ENCODE results near the gene FLAD1. TPM values are rescaled to one million over a fixed set of nuclear protein-coding genes. Genes with fewer than 3 reads are reported as not detected.

The FLAD1 gene
- total RNA-seq, 1 experiment from 2014 or later = 75.1 TPM

DNA sequence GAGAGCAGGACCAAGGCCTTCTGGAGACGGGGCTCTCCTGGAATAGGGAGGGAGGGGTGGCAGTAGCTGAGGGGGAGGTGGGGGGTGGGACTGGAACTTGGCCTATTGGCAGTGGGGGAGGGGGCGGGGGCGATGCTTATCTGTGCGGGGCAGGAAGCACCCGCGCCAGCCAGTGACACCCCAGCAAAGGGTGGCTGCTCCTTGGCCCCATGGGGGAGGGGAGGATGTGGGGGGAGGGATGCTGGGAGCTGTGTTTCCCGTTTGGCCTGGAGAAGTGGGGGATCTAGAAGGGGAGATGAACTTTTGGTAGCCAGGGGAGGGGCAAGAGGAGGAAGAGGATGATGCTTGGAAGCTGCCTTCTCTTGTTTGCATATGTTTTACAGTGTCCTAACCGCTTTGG lies 30.5 kb downstream of the FLAD1 start:
- no peak for DNase-seq
- Mint-ChIP-seq H3K4me1 (ENCODE audit: low read depth, unreplicated experiment) (peaks cover 17% of the 10 kb centered on the region), H3K9me3 (ENCODE audit: low read depth, unreplicated experiment) (no peaks in the 10 kb centered on the region), H3K27me3 (ENCODE audit: unreplicated experiment) (no peaks in the 10 kb centered on the region), H3K36me3 (ENCODE audit: insufficient read depth, unreplicated experiment) (peaks cover 39% of the 10 kb centered on the region), H3K4me3 (ENCODE audit: low read depth, unreplicated experiment) (no peak overlapping the region), H3K27ac (ENCODE audit: unreplicated experiment) (no peak overlapping the region)
- intact Hi-C loops (cut with micrococcal nuclease; ENCODE audit: unreplicated experiment) = no loop called here
- TF ChIP-seq, protein P1, sequence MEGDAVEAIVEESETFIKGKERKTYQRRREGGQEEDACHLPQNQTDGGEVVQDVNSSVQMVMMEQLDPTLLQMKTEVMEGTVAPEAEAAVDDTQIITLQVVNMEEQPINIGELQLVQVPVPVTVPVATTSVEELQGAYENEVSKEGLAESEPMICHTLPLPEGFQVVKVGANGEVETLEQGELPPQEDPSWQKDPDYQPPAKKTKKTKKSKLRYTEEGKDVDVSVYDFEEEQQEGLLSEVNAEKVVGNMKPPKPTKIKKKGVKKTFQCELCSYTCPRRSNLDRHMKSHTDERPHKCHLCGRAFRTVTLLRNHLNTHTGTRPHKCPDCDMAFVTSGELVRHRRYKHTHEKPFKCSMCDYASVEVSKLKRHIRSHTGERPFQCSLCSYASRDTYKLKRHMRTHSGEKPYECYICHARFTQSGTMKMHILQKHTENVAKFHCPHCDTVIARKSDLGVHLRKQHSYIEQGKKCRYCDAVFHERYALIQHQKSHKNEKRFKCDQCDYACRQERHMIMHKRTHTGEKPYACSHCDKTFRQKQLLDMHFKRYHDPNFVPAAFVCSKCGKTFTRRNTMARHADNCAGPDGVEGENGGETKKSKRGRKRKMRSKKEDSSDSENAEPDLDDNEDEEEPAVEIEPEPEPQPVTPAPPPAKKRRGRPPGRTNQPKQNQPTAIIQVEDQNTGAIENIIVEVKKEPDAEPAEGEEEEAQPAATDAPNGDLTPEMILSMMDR (IDR thresholded peaks at IDR 0.05; ENCODE audit: unreplicated experiment) = no peak
- BruUV-seq (replicated peaks) = no TSS peak
- CTCF ChIA-PET = interaction anchor here (0.6 to 0.8 kb wide), 2 partner anchors 16 to 30 kb away, joined by 5 read pairs; no protein-coding TSS in a partner anchor

DNA sequence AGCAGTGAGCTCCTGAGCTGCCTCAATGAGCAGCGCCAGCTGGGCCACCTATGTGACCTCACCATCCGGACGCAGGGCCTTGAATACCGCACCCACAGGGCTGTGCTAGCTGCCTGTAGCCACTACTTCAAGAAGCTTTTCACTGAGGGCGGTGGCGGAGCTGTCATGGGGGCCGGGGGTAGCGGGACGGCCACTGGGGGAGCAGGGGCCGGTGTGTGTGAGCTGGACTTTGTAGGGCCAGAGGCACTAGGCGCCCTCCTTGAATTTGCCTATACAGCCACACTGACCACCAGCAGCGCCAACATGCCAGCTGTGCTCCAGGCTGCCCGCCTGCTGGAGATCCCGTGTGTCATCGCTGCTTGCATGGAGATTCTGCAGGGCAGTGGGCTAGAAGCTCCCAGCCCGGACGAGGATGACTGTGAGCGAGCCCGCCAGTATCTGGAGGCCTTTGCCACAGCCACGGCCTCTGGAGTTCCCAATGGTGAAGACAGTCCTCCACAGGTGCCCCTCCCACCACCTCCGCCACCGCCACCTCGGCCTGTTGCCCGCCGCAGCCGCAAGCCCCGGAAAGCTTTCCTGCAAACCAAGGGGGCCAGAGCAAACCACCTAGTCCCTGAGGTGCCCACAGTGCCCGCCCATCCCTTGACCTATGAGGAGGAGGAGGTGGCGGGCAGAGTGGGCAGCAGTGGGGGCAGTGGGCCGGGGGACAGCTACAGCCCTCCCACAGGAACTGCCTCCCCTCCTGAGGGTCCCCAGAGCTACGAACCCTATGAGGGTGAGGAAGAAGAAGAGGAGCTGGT lies 31.8 kb downstream of the FLAD1 start:
- H3K9me3 Mint-ChIP-seq (ENCODE audit: low read depth, unreplicated experiment) = no peaks in the 10 kb centered on the region
- CTCF ChIA-PET = interaction anchor here (0.9 kb wide), 1 partner anchor 11 kb away, joined by 3 read pairs; no protein-coding TSS in a partner anchor
- peaks cover 46% of the 10 kb centered on the region for H3K36me3 Mint-ChIP-seq (ENCODE audit: insufficient read depth, unreplicated experiment)
- peaks cover 30% of the 10 kb centered on the region for H3K4me1 Mint-ChIP-seq (ENCODE audit: low read depth, unreplicated experiment)
- BruUV-seq (replicated peaks) = no TSS peak
- TF ChIP-seq, protein P1 (IDR thresholded peaks at IDR 0.05; ENCODE audit: unreplicated experiment) = no peak
- no peak overlapping the region for H3K27ac Mint-ChIP-seq (ENCODE audit: unreplicated experiment)
- H3K4me3 Mint-ChIP-seq (ENCODE audit: low read depth, unreplicated experiment) = no peak overlapping the region
- no peak for DNase-seq
- intact Hi-C loops (cut with micrococcal nuclease; ENCODE audit: unreplicated experiment) = no loop called here
- no peaks in the 10 kb centered on the region for H3K27me3 Mint-ChIP-seq (ENCODE audit: unreplicated experiment)

DNA sequence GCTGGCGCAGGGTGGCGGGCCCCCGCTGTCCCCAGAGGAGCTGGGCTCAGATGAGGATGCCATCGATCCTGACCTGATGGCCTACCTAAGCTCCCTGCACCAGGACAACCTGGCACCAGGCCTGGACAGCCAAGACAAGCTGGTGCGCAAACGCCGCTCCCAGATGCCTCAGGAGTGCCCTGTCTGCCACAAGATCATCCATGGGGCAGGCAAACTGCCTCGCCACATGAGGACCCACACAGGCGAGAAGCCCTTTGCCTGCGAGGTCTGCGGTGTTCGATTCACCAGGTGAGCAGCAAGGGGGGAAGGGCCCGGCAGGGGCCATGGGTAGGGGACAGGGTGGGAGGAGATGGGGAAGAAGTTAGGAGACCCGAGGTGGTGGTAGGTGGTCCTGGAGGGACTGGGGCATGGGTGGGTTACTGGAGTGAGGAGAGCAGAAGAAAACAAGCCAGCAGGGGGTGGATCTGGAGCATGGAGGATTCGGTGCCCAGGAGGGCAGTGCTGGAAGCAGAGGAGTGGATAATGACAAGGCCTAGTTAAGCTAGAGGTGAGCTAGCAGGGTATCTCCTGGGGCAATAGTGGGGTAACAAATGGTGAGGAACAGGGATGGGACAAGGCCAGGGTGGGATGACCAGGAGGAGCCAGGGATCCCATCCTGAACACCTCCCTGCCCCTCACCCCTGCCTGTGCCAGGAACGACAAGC lies 32.5 kb downstream of the FLAD1 start:
- BruUV-seq (replicated peaks) = no TSS peak
- H3K4me3 Mint-ChIP-seq (ENCODE audit: low read depth, unreplicated experiment) = no peak overlapping the region
- H3K4me1 Mint-ChIP-seq (ENCODE audit: low read depth, unreplicated experiment) = peaks cover 30% of the 10 kb centered on the region
- CTCF ChIA-PET = interaction anchor here (0.6 to 1.2 kb wide), 3 partner anchors 12 to 109 kb away, joined by 3 to 6 read pairs (median 3); partner anchors contain the start of gene ZBTB7B
- TF ChIP-seq, protein P1 (IDR thresholded peaks at IDR 0.05; ENCODE audit: unreplicated experiment) = no peak
- H3K27me3 Mint-ChIP-seq (ENCODE audit: unreplicated experiment) = no peaks in the 10 kb centered on the region
- no peaks in the 10 kb centered on the region for H3K9me3 Mint-ChIP-seq (ENCODE audit: low read depth, unreplicated experiment)
- peak overlapping the region; percentile 51 for H3K27ac Mint-ChIP-seq (ENCODE audit: unreplicated experiment)
- H3K36me3 Mint-ChIP-seq (ENCODE audit: insufficient read depth, unreplicated experiment) = peaks cover 51% of the 10 kb centered on the region
- intact Hi-C loops (cut with micrococcal nuclease; ENCODE audit: unreplicated experiment) = loop anchor here (2.0 kb wide), 1 partner anchor 13 kb away; the partner anchor contains the start of gene ZBTB7B
- DNase-seq = no peak

DNA sequence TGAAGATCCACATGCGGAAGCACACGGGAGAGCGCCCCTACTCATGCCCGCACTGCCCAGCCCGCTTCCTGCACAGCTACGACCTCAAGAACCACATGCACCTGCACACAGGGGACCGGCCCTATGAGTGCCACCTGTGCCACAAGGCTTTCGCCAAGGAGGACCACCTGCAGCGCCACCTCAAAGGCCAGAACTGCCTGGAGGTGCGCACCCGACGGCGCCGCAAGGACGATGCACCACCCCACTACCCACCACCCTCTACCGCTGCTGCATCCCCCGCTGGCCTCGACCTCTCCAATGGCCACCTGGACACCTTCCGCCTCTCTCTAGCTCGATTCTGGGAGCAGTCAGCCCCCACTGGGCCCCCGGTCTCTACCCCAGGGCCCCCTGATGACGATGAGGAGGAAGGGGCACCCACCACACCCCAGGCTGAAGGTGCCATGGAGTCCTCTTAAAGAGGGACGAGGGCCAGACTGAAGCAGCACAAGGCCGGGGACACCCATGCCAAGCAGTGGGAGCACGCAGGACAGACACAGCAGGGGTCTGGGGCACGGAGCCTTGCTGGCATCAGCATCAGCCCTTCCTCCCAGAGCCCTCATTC lies 33.2 kb downstream of the FLAD1 start:
- peak overlapping the region; percentile 51 for H3K27ac Mint-ChIP-seq (ENCODE audit: unreplicated experiment)
- TF ChIP-seq, protein P1 (IDR thresholded peaks at IDR 0.05; ENCODE audit: unreplicated experiment) = no peak
- intact Hi-C loops (cut with micrococcal nuclease; ENCODE audit: unreplicated experiment) = loop anchor here (2.0 kb wide), 1 partner anchor 14 kb away; the partner anchor contains the start of gene ZBTB7B
- no peak overlapping the region for H3K4me3 Mint-ChIP-seq (ENCODE audit: low read depth, unreplicated experiment)
- no TSS peak for BruUV-seq (replicated peaks)
- H3K9me3 Mint-ChIP-seq (ENCODE audit: low read depth, unreplicated experiment) = no peaks in the 10 kb centered on the region
- peaks cover 56% of the 10 kb centered on the region for H3K36me3 Mint-ChIP-seq (ENCODE audit: insufficient read depth, unreplicated experiment)
- no peak for DNase-seq
- CTCF ChIA-PET = interaction anchor here (0.6 to 1.9 kb wide), 8 partner anchors 10 to 109 kb away, joined by 3 to 11 read pairs (median 9); partner anchors contain the start of genes PBXIP1 and ZBTB7B
- H3K27me3 Mint-ChIP-seq (ENCODE audit: unreplicated experiment) = no peaks in the 10 kb centered on the region
- peaks cover 30% of the 10 kb centered on the region for H3K4me1 Mint-ChIP-seq (ENCODE audit: low read depth, unreplicated experiment)
